Ascending aorta (tissue), 2 donors: ENCODE data around the gene KIFC3. TPM values are rescaled to one million over a fixed set of nuclear protein-coding genes. Genes with fewer than 3 reads are reported as not detected.
"Not testable (repeated sequence)": the region's sequence is repeated elsewhere in the genome, so short reads cannot be mapped to it uniquely, and the experiment has no call there.

ENCODE experiments used
- DNase-seq, 2 donors: peaks; one replicate each; pipeline ENCODE4 v3.0.0-alpha.2; 2019; ENCODE audit warnings: low spot score in 2 of 2
- H3K27ac ChIP-seq, 2 donors: fragments of 200-600 bp; sonication (generic); one replicate each; pipeline ENCODE4 v1.5.1; 2016 to 2017; ENCODE audit warnings: mild to moderate bottlenecking in 1 of 2
- H3K27me3 ChIP-seq: fragments of 200-600 bp; sonication (generic); one replicate; pipeline ENCODE4 v1.5.1; 2017
- H3K36me3 ChIP-seq, 2 donors: fragments of 200-600 bp; sonication (generic); one replicate each; pipeline ENCODE4 v1.5.1; 2016
- H3K4me1 ChIP-seq, 2 donors: fragments of 200-600 bp; sonication (generic); one replicate each; pipeline ENCODE4 v1.5.1; 2016 to 2017; ENCODE audit warnings: mild to moderate bottlenecking in 1 of 2
- H3K4me3 ChIP-seq, 2 donors: fragments of 200-600 bp; sonication (generic); one replicate each; pipeline ENCODE4 v1.5.1; 2016 to 2017; ENCODE audit warnings: mild to moderate bottlenecking in 1 of 2
- H3K9me3 ChIP-seq, 2 donors: fragments of 200-600 bp; sonication (generic); one replicate each; pipeline ENCODE4 v1.5.1; 2016
- CTCF ChIP-seq, 3 experiments: fragments of 200-600 bp in 2 of 3; fragments of 450-650 bp in 1 of 3; sonication (generic) in 2 of 3; IDR thresholded peaks; one replicate each; pipeline ENCODE4 v1.5.1; 2016 to 2019; ENCODE audit warnings: antibody characterized with exemption in 3 of 3, mild to moderate bottlenecking in 1 of 3, moderate library complexity in 1 of 3
- intact Hi-C: fragments of 100-400 bp; cut with DNase I; formaldehyde crosslinking; loops from one replicate; pipeline ENCODE4 v1.15.1; 2023
- total RNA-seq: library from RNA; depleted of rRNA; stranded (reverse); fragments of >200 nt; gene quantifications from one replicate; pipeline ENCODE4 v1.1.0, GENCODE V29; 2016

The KIFC3 gene
- total RNA-seq, 1 donor from 2014 or later, result 54.9 TPM

- no peak for DNase-seq
Observed at GRCh38 chr16:57843400-57843799, 41.1 kb upstream of the KIFC3 start.

GRCh38 chr16:57842601-57843000 lies 40.3 kb upstream of the KIFC3 start:
- H3K27me3 ChIP-seq, result no peaks in the 10 kb centered on the region
- no peaks in the 10 kb centered on the region for H3K4me1 ChIP-seq
- DNase-seq, result no peak
- no peaks in the 10 kb centered on the region for H3K36me3 ChIP-seq
- no peak overlapping the region for H3K4me3 ChIP-seq
- H3K9me3 ChIP-seq, result no peaks in the 10 kb centered on the region
- no peak for TF ChIP-seq CTCF (IDR thresholded peaks at IDR 0.05)
- intact Hi-C loops, result no loop called here
- H3K27ac ChIP-seq, result no peak overlapping the region

More at GRCh38 chr16:57843400-57843799, 41.1 kb upstream of the KIFC3 start:
- intact Hi-C loops, result no loop called here
- TF ChIP-seq CTCF (IDR thresholded peaks at IDR 0.05), result no peak
- H3K4me3 ChIP-seq, result no peak overlapping the region
- H3K36me3 ChIP-seq, result no peaks in the 10 kb centered on the region
- no peaks in the 10 kb centered on the region for H3K9me3 ChIP-seq
- H3K27me3 ChIP-seq, result no peaks in the 10 kb centered on the region
- H3K4me1 ChIP-seq, result no peaks in the 10 kb centered on the region
- H3K27ac ChIP-seq, result no peak overlapping the region

- H3K36me3 ChIP-seq, result no peaks in the 10 kb centered on the region
- no peak overlapping the region for H3K27ac ChIP-seq
- no peaks in the 10 kb centered on the region for H3K4me1 ChIP-seq
- TF ChIP-seq CTCF (IDR thresholded peaks at IDR 0.05), result no peak
- no peaks in the 10 kb centered on the region for H3K27me3 ChIP-seq
- no peak for DNase-seq
- intact Hi-C loops, result no loop called here
- H3K4me3 ChIP-seq, result no peak overlapping the region
- H3K9me3 ChIP-seq, result no peaks in the 10 kb centered on the region
Observed at GRCh38 chr16:57840833-57841232, 38.5 kb upstream of the KIFC3 start.

GRCh38 chr16:57838161-57838560 lies 35.9 kb upstream of the KIFC3 start:
- no peak overlapping the region for H3K4me3 ChIP-seq
- no peaks in the 10 kb centered on the region for H3K4me1 ChIP-seq
- TF ChIP-seq CTCF (IDR thresholded peaks at IDR 0.05), result no peak
- no peak for DNase-seq
- no peak overlapping the region for H3K27ac ChIP-seq
- H3K36me3 ChIP-seq, result no peaks in the 10 kb centered on the region
- H3K9me3 ChIP-seq, result no peaks in the 10 kb centered on the region
- intact Hi-C loops, result no loop called here
- no peaks in the 10 kb centered on the region for H3K27me3 ChIP-seq

GRCh38 chr16:57837305-57838125 lies 35.2 kb upstream of the KIFC3 start:
- intact Hi-C loops, result no loop called here
- no peak overlapping the region for H3K4me3 ChIP-seq

GRCh38 chr16:57835439-57835838 lies 33.1 kb upstream of the KIFC3 start:
- H3K4me3 ChIP-seq, H3K27ac ChIP-seq, DNase-seq, H3K36me3 ChIP-seq, intact Hi-C loops, H3K9me3 ChIP-seq, H3K4me1 ChIP-seq, H3K27me3 ChIP-seq: not testable (repeated sequence)

More at GRCh38 chr16:57837305-57838125, 35.2 kb upstream of the KIFC3 start:
- no peak for DNase-seq
- Histone ChIP-seq H3K27me3 (no peaks in the 10 kb centered on the region), H3K27ac (no peak overlapping the region), H3K36me3 (no peaks in the 10 kb centered on the region), H3K4me1 (no peaks in the 10 kb centered on the region), H3K9me3 (no peaks in the 10 kb centered on the region)
- no peak for TF ChIP-seq CTCF (IDR thresholded peaks at IDR 0.05)
